Vagina (tissue), 2 donors: ENCODE results near the gene CCDC138.

Experiments
- CTCF ChIP-seq, 3 experiments: fragments of 450-650 bp in 2 of 3; fragments of 200-600 bp in 1 of 3; sonication (generic) in 1 of 3; IDR thresholded peaks; one replicate each; pipeline ENCODE4 v1.5.1; 2017 to 2019; ENCODE audit warnings: antibody characterized with exemption in 3 of 3, mild to moderate bottlenecking in 2 of 3, moderate library complexity in 2 of 3
- POLR2A ChIP-seq, 2 donors: fragments of 450-650 bp; IDR thresholded peaks; one replicate each; pipeline ENCODE4 v1.6.1; 2017; ENCODE audit warnings: antibody characterized with exemption in 2 of 2, mild to moderate bottlenecking in 2 of 2, moderate library complexity in 2 of 2

- TF ChIP-seq CTCF (IDR thresholded peaks at IDR 0.05): peak in 1 of 3 experiments; percentile 9
- TF ChIP-seq POLR2A (IDR thresholded peaks at IDR 0.05): no peak
These were observed at the start of gene CCDC138 for GRCh38 chr2:108786354-108787215.
